ENCODE data around the gene TIGD4.
"Not testable (repeated sequence)": the region's sequence is repeated elsewhere in the genome, so short reads cannot be mapped to it uniquely, and the experiment has no call there.

TIGD4 gene

DNA sequence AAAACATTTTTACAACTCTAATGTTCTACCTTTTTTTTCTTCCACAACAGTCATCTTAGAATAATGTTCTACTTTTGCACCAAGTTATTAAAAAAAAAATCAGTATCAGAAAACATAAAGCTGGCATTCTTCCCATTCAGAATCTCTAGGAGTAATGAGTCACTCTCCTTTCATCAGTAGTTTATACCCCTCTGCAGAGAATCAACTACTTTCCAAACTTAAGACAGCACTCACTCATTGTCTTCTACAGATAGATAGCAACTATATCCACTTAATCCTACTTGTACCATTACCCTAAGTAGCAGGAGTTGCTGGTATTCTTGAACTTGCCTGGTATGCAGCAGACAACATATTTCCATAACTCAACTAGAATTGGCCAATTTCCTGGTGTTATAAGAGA, 3.2 kb downstream of the TIGD4 start:
- no peak overlapping the region for H3K4me3 ChIP-seq (ENCODE audit: low read depth, low read length)
- DNase-seq (ENCODE audit: low read depth) = no peak
- TF ChIP-seq, protein P1, sequence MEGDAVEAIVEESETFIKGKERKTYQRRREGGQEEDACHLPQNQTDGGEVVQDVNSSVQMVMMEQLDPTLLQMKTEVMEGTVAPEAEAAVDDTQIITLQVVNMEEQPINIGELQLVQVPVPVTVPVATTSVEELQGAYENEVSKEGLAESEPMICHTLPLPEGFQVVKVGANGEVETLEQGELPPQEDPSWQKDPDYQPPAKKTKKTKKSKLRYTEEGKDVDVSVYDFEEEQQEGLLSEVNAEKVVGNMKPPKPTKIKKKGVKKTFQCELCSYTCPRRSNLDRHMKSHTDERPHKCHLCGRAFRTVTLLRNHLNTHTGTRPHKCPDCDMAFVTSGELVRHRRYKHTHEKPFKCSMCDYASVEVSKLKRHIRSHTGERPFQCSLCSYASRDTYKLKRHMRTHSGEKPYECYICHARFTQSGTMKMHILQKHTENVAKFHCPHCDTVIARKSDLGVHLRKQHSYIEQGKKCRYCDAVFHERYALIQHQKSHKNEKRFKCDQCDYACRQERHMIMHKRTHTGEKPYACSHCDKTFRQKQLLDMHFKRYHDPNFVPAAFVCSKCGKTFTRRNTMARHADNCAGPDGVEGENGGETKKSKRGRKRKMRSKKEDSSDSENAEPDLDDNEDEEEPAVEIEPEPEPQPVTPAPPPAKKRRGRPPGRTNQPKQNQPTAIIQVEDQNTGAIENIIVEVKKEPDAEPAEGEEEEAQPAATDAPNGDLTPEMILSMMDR (IDR thresholded peaks at IDR 0.05; ENCODE audit: low read depth, low read length, missing control alignments) = no peak

DNA sequence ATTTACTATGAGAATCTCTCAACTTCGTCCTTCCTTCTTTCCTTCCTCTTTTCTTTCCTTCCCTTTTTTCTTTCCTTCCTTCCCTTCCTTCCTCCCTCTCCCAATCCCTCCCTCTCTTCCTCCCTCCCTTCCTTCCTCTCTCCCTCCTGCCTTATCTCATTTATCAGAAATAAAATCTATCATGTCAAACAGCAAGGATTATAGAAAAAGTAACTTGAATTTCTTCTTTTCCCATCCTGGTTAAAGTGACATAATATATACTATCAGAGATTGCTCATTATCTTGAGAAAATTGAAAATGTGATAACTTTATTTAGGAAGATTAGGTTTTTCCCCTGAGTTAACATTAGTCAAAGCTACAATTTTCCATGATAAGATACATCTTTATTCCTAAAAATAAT, 5.6 kb downstream of the TIGD4 start:
- no peak overlapping the region for H3K4me3 ChIP-seq (ENCODE audit: low read depth, low read length)
- DNase-seq (ENCODE audit: low read depth) = no peak
- TF ChIP-seq, protein P1 (IDR thresholded peaks at IDR 0.05; ENCODE audit: low read depth, low read length, missing control alignments) = no peak

DNA sequence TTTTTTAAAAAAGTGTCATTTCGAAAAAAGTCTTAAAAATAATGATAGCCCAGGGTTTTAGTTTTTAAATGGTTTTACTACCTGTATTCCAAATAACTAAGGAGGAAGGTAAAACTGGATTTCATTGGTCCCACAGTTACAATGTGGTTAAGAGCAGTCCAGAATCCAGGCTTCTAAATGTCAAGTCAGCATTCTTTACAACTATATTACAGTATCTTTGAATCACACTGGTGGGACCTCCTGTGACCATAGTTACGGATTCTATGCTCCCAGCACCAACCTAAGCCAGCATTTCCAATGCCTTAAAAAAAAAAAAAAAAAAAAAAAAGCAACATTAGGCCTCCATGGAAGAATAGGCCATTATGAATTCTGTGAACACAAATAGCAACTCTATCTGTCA, 6.2 kb downstream of the TIGD4 start:
- H3K4me3 ChIP-seq (ENCODE audit: low read depth, low read length) = no peak overlapping the region
- TF ChIP-seq, protein P1 (IDR thresholded peaks at IDR 0.05; ENCODE audit: low read depth, low read length, missing control alignments) = no peak
- DNase-seq (ENCODE audit: low read depth) = no peak

DNA sequence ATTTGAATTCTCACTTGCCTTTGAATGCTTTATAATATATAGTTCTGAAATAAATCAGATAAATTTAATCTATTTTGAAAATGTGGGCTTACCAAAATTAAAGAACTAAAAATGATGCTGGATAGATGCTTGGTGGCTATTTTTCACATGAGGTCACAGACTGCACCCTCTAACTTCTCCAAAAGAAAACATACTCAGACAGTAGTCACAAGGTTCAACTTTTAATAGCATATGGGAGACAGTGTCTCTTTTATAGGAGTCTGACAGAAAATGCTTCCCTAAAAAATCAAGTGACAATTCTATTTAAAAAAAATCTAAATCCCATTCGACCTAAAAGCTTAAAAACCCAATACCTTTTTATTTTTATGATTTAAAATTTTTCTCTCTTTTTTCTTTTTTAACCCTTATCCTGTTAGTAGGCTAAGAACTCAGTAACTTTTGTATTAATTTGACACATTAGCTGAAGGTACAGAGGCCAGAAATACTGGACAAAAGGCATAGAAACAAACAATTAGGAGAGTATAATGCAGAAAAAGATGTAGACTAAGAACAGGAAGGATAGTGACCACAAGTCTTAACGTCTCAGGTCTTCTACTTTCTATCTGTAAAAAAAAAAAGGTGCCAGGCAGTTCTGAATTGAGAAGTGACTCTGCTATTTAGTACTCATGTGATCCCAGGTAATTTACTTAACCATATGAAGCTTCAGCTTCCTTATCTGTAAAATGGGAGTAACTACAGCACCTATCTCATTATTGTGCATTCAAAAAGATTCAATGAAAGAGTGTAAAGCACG, 7.6 kb downstream of the TIGD4 start:
- H3K4me3 ChIP-seq (ENCODE audit: low read depth, low read length) = no peak overlapping the region
- no peak for DNase-seq (ENCODE audit: low read depth)
- TF ChIP-seq, protein P1 (IDR thresholded peaks at IDR 0.05; ENCODE audit: low read depth, low read length, missing control alignments) = no peak

DNA sequence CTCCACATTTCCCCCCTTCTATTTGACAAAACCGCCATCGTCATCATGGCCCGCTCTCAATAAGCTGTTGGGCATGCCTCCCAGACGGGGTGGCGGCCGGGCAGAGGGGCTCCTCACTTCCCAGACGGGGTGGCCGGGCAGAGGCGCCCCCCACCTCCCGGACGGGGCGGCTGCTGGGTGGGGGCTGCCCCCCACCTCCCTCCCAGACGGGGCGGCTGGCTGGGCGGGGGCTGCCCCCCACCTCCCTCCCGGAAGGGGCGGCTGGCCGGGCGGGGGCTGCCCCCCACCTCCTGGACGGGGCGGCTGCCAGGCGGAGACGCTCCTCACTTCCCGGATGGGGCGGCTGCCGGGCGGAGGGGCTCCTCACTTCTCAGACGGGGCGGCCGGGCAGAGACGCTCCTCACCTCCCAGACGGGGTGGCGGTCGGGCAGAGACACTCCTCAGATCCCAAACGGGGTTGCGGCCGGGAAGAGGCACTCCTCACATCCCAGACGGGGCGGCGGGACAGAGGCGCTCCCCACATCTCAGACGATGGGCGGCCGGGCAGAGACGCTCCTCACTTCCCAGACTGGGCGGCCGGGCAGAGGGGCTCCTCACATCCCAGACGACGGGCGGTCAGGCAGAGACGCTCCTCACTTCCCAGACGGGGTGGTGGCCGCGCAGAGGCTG, 14.3 kb downstream of the TIGD4 start:
- not testable (repeated sequence) for DNase-seq (ENCODE audit: low read depth); H3K4me3 ChIP-seq (ENCODE audit: low read depth, low read length)

DNA sequence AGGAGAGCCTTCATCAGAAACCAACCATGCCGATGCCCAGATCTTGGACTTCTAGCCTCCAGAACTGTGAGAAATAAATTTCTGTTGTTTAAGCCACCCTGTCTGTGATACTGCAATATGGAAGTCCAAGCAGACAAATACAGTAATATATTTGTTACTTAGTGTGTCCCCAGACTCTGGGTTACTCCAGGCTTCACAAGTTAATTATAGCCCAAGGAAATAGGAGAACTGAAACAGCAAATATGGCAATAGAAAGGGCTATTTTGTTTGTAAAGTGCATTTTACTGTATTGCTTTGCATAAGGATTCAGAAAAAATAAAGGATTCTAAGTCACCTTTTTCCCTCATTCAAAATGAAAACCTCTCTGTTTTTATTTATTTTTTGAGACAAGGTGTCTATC, 15.7 kb downstream of the TIGD4 start:
- no peak for DNase-seq (ENCODE audit: low read depth)
- TF ChIP-seq, protein P1 (IDR thresholded peaks at IDR 0.05; ENCODE audit: low read depth, low read length, missing control alignments) = no peak
- H3K4me3 ChIP-seq (ENCODE audit: low read depth, low read length) = no peak overlapping the region

DNA sequence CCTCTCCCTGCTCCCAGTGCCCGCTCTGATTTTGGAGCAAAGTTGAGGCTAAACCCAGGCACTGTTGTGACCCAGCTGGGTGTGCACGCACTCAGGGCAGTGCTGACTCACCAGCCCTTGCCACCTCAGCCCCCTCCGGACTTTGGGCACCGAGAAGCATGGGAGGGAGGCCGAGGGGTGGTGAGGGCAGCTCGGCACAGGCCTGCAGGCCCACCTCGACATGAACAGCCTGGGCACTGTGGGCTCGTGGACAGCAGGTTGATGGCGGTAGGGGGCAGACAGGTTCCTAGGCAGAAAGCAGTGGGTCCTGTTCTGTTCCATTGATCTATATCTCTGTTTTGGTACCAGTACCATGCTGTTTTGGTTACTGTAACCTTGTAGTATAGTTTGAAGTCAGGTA, 30.9 kb downstream of the TIGD4 start:
- H3K4me3 ChIP-seq (ENCODE audit: low read depth, low read length) = no peak overlapping the region
- no peak for DNase-seq (ENCODE audit: low read depth)
- TF ChIP-seq, protein P1 (IDR thresholded peaks at IDR 0.05; ENCODE audit: low read depth, low read length, missing control alignments) = no peak
